Rectal smooth muscle tissue (tissue), 1 donor: ENCODE results near the gene EPYC.

ENCODE experiments used
- H3K27ac ChIP-seq: one replicate; pipeline ENCODE4 v1.7.0; 2013; ENCODE audit warnings: low read depth, low read length, inconsistent platforms
- H3K27me3 ChIP-seq: one replicate; pipeline ENCODE4 v1.7.0; 2013; ENCODE audit warnings: low read length; ENCODE audit not compliant: control insufficient read depth, insufficient read depth
- H3K36me3 ChIP-seq: one replicate; pipeline ENCODE4 v1.7.0; 2013; ENCODE audit warnings: low read length; ENCODE audit not compliant: control insufficient read depth, insufficient read depth
- H3K4me1 ChIP-seq: one replicate; pipeline ENCODE4 v1.7.0; 2013; ENCODE audit warnings: low read length; ENCODE audit not compliant: control insufficient read depth, insufficient read depth
- H3K4me3 ChIP-seq: one replicate; pipeline ENCODE4 v1.7.0; 2013; ENCODE audit warnings: low read length
- H3K9ac ChIP-seq: one replicate; pipeline ENCODE4 v1.7.0; 2013; ENCODE audit warnings: low read length

EPYC gene, protein sequence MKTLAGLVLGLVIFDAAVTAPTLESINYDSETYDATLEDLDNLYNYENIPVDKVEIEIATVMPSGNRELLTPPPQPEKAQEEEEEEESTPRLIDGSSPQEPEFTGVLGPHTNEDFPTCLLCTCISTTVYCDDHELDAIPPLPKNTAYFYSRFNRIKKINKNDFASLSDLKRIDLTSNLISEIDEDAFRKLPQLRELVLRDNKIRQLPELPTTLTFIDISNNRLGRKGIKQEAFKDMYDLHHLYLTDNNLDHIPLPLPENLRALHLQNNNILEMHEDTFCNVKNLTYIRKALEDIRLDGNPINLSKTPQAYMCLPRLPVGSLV

DNA sequence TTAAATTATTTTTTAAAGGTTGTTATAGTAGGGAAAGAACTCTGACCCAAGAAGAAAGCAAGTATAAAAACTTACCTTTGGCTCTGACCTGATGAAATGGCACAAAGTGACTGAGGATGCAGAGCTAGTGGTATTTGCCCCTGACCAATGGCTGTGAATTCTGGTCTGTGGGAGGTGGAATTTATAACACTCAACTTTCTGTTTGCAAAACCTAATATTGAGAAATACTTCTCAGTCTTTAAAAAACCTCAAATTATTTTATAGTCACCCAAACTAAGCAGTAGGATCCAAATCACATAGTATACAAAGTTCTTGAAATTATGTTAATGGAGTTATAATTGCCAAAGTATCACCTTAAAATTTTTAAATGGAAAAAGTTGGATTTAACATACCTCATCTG is at the start of gene EPYC:
Gene EPYC (minus strand): TSS at position 101 of the 400 bp plus-strand sequence. CDS start 2,407 bp downstream, outside the sequence.
- Histone ChIP-seq H3K36me3 (no peaks in the 10 kb centered on the region), H3K4me3 (no peak within 1 kb of the TSS)

DNA sequence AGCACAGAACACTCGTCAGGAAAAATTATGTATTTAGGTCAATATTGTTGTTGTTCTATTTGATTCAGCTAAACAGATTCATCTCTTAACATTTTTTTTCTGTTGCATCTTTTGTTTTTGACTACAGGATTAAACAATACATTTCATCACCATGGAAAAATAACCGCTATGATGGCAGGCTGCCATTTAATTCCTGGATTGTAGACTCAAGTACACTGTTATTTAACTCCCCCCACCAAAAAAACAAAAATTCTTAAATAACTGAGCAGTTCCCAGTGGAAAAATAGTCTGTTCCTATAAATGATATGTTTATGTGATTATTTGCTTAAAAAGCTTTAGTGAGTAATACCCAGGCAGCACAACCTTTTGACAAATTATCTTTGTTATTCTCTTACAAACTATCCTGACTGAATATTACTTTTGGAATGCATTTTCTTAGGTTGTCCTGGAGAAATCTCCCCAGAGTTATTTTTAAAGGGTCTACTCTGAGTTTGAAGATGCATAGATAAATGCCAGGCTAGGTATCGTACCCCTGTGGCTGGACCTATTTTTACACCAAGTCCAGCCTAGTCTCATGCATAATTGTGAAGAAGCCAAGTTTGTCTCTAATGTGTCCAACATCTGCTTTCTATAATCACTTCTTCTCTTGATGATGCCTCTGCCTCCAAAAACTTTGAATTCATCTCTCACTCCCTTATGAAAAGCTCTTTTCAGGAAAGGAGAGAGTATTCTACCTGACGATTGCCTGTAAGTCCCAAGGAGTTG is 49.4 kb upstream of the EPYC start:
- no peaks in the 10 kb centered on the region for H3K4me1 ChIP-seq
- no peaks in the 10 kb centered on the region for H3K27me3 ChIP-seq
- H3K36me3 ChIP-seq = no peaks in the 10 kb centered on the region
- peak overlapping the region; percentile 42 for H3K27ac ChIP-seq
- H3K9ac ChIP-seq = no peak overlapping the region
- no peak overlapping the region for H3K4me3 ChIP-seq

More for the DNA sequence above, at the start of gene EPYC:
- Histone ChIP-seq H3K4me1 (no peaks in the 10 kb centered on the region), H3K9ac (no peak within 1 kb of the TSS), H3K27ac (no peak within 1 kb of the TSS), H3K27me3 (no peaks in the 10 kb centered on the region)

DNA sequence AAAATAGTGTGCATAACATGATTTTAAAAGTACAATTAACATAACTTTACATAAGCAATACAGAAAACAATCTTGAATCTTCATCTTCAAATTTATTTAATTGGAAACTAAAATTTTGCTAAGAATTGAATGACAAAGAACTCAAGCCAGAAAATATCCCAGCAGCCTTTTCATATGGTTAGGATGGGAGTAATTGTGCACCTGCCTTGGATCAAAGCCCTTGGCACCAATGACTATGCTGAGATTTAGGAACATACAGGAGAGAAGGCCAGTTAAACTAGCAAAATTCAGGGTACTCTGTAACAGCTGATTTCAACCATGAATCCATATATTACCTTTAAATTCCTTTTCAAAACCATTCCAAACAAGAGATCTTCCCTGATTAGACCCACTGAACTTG is 47.3 kb upstream of the EPYC start:
- Histone ChIP-seq H3K4me3 (no peak overlapping the region), H3K27ac (no peak overlapping the region), H3K4me1 (no peaks in the 10 kb centered on the region), H3K27me3 (no peaks in the 10 kb centered on the region), H3K9ac (no peak overlapping the region), H3K36me3 (no peaks in the 10 kb centered on the region)

DNA sequence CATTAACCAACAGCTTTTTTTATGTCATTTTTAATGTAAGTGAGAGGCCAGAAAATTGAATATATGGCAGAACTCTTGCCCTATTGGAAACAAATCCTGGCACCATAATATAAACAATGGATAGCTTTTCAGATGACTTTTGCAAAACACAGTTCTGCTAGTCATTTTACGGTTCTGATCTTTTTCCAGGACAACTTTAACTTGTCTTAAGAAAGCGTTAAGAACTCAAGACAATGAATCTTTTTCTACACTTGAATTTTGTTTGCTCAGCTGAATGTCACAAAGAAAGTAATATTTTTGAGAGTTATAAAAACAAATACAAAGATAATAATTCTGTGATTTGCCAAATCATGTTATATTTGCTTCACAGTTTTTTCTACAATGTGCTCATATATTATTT is 39.8 kb upstream of the EPYC start:
- peaks cover 4% of the 10 kb centered on the region for H3K4me1 ChIP-seq
- H3K4me3 ChIP-seq = no peak overlapping the region
- no peaks in the 10 kb centered on the region for H3K27me3 ChIP-seq
- no peak overlapping the region for H3K9ac ChIP-seq
- H3K27ac ChIP-seq = no peak overlapping the region
- H3K36me3 ChIP-seq = no peaks in the 10 kb centered on the region

DNA sequence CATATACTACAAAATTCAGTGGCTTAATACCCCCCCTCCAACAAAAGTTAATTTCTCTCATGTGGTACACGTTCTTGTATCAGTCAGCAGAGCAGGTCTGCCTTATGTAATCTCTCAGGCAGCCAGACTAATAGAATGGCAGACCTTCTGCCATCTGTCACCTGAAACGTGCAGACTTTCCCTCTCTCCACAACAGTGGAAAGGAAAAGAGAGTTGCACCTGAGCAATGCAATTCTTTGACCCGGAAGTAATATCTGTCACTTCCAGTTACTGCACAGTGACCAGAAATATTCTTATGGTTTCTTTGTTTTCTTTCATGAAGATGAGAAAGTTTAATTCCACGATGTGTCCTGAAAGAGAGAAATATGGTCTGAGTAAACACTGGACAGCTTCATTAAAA is 38.6 kb upstream of the EPYC start:
- H3K9ac ChIP-seq = no peak overlapping the region
- H3K36me3 ChIP-seq = no peaks in the 10 kb centered on the region

DNA sequence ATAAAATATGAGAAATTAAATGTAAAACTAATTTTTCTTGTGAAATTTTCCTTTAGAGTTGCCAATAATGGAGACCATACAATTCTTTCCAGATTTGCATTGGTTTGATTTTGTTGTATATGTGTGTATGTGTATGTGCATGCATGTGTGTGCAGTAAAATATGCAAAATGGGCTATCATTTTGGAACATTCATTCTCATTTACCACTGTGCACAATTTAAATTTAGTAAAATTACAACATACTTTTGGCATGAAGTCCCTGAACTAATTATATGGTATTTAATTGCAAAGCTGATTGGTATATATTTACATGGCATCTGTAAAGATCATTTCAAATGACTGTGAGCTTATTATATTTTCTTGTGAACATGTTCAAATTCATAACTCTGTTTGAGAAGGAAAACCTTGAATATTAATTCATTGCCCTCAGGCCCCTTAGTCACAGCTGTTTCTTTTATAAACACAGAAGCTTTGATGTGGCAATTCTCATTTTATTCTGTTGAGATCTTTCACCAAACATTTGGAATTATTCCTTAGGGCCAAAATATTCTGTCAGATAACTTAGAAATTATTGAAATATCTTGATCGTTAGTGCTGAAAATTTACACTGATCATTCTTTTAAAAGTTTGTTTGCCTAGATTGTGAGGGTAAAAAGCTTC is 35.5 kb upstream of the EPYC start:
- Histone ChIP-seq H3K27ac (no peak overlapping the region), H3K4me1 (peaks cover 4% of the 10 kb centered on the region), H3K9ac (no peak overlapping the region), H3K27me3 (no peaks in the 10 kb centered on the region), H3K4me3 (no peak overlapping the region), H3K36me3 (no peaks in the 10 kb centered on the region)

More for the DNA sequence above, 38.6 kb upstream of the EPYC start:
- no peak overlapping the region for H3K27ac ChIP-seq
- peaks cover 4% of the 10 kb centered on the region for H3K4me1 ChIP-seq
- H3K4me3 ChIP-seq = no peak overlapping the region
- no peaks in the 10 kb centered on the region for H3K27me3 ChIP-seq

DNA sequence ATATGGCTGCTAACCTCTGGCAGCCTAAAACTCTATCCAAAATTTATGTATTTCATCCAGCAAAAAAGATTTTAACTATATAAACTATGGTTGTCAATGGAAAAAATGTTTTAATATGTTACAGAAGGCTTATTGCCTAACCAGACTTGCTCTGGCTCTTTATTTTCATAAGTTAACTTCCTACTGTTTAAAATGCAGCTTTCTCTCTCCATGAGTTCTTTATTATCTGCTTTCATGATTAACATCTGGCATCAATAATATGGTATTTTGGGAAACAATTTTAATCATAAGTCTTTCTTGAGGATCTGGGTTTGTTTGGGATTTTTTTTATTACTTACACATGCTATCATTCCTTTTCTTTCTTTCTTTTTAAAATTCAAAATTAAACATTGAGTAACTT is 32.5 kb upstream of the EPYC start:
- peaks cover 2% of the 10 kb centered on the region for H3K4me1 ChIP-seq
- no peak overlapping the region for H3K9ac ChIP-seq
- H3K27ac ChIP-seq = no peak overlapping the region
- no peak overlapping the region for H3K4me3 ChIP-seq
- no peaks in the 10 kb centered on the region for H3K27me3 ChIP-seq
- no peaks in the 10 kb centered on the region for H3K36me3 ChIP-seq

DNA sequence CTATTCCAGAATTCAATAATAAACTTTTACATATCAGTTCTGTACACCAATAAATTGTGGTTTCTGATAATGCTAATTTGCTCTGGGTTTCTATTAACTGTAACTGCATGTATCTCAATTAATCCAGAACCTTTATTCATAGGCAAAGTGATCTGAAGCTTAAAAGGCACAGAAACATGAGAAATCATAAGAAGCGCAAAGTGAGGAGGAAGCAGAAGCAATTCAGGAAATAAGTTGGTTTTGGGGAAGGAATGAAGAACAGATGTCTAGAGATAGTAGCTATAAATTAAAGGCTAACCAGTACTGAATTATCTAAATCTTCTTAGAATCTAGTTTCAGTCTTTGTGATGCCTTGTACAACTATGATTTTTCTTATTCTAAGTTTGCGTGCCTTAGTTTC is 28.5 kb upstream of the EPYC start:
- H3K9ac ChIP-seq = no peak overlapping the region
- no peaks in the 10 kb centered on the region for H3K36me3 ChIP-seq
- H3K4me3 ChIP-seq = no peak overlapping the region
- no peak overlapping the region for H3K27ac ChIP-seq
- H3K27me3 ChIP-seq = no peaks in the 10 kb centered on the region
- H3K4me1 ChIP-seq = no peaks in the 10 kb centered on the region

DNA sequence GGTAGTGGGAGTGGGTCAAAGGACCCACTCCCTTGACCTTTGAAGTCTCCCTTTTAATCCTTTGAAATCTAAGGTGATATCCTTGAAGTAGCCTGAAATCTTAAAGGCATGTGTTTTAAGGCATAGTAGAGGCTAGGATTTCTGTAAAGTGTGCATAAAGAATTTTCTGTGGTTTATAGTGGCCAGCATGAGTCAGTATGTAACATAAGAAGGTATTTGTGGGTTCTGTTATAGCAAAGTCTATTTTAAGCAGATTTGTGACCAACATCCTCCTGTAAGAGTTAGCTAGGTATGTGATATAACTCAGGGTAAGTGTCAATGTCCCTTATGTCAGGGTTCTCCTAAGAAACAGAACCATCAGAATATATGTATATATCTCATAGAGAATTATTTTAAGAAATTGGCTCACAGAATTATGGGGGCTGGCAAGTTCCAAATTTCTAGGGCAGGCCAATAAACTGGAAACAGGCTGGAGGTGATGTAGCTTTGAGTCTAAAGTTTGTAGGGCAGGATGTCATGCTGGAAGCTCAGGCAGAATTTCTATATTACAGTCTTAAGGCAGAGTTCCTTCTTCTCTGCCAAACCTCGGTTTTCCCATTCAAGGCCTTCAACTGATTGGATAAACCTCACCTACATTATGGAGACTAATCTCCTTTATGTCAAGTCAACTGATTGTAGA is 18.7 kb upstream of the EPYC start:
- no peaks in the 10 kb centered on the region for H3K4me1 ChIP-seq

DNA sequence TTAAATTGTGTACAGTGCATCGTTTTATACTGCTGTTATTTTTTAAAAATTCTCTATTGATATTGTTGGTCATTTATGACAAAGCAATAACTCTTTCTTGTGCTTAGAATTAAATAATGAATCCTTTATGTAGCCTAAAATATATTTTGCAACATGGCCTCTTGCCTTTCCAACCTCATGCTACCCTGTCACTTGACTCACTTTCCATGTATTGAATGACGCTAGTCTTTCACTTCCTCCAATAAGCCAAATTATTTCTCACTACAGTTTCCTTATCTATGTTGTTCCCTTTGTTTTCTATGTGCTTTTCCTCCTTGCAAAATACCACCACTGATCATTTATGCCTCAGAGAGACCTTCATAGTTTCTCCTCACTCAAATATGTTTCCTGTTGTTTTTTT is 16.3 kb upstream of the EPYC start:
- Histone ChIP-seq H3K27me3 (no peaks in the 10 kb centered on the region), H3K9ac (no peak overlapping the region), H3K27ac (no peak overlapping the region), H3K4me3 (no peak overlapping the region), H3K4me1 (no peaks in the 10 kb centered on the region), H3K36me3 (no peaks in the 10 kb centered on the region)

More for the DNA sequence above, 18.7 kb upstream of the EPYC start:
- no peaks in the 10 kb centered on the region for H3K36me3 ChIP-seq
- H3K27me3 ChIP-seq = no peaks in the 10 kb centered on the region
- H3K27ac ChIP-seq = no peak overlapping the region
- no peak overlapping the region for H3K4me3 ChIP-seq
- H3K9ac ChIP-seq = no peak overlapping the region

DNA sequence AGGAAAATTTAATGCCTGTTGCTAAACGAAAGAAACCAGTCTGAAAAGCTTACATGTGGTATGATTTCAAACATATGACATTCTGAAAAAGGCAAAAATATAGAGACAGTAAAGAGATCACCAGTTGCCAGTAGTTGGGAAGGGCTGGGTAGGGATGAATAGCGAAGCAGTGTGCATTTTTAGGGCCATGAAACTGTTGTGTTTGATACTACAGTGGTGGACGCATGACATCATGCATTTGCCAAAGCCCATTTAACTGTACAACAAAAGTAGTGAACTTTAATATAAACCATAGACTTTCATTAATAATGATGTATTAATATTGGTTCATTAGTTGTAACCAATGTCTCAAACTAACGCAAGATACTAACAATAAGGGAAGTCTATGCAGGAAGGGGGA is 14.7 kb upstream of the EPYC start:
- Histone ChIP-seq H3K4me1 (no peaks in the 10 kb centered on the region), H3K27ac (no peak overlapping the region), H3K27me3 (no peaks in the 10 kb centered on the region), H3K9ac (no peak overlapping the region), H3K4me3 (no peak overlapping the region), H3K36me3 (no peaks in the 10 kb centered on the region)
